Upper lobe of left lung (tissue), 6 donors: ENCODE results near the gene ATP9B. TPM values are rescaled to one million over a fixed set of nuclear protein-coding genes. Genes with fewer than 3 reads are reported as not detected.

ENCODE experiments used
- ATAC-seq, 2 donors: fragments of 200-7000 bp; cut with Tn5 transposase; one replicate each; pipeline ENCODE4 v1.9.1; 2022; ENCODE audit warnings: mild to moderate bottlenecking in 2 of 2, moderate library complexity in 2 of 2; ENCODE audit not compliant: low FRiP score in 2 of 2
- DNase-seq, 2 donors: peaks; one replicate each; pipeline ENCODE4 v3.0.0-alpha.2; 2019 to 2020
- H3K27ac ChIP-seq, 4 donors: fragments of 200-600 bp; sonication (generic); one replicate each; pipeline ENCODE4 v1.5.1; 2016 to 2019
- H3K27me3 ChIP-seq, 4 donors: fragments of 200-600 bp; sonication (generic); one replicate each; pipeline ENCODE4 v1.5.1; 2017 to 2019
- H3K36me3 ChIP-seq, 4 donors: fragments of 200-600 bp; sonication (generic); one replicate each; pipeline ENCODE4 v1.5.1; 2016 to 2019
- H3K4me1 ChIP-seq, 4 donors: fragments of 200-600 bp; sonication (generic); one replicate each; pipeline ENCODE4 v1.5.1; 2018 to 2019
- H3K4me3 ChIP-seq, 4 donors: fragments of 200-600 bp; sonication (generic); one replicate each; pipeline ENCODE4 v1.5.1; 2017 to 2019; ENCODE audit warnings: mild to moderate bottlenecking in 2 of 4, moderate library complexity in 1 of 4
- H3K9me3 ChIP-seq, 4 donors: fragments of 200-600 bp; sonication (generic); one replicate each; pipeline ENCODE4 v1.5.1; 2018 to 2019
- CTCF ChIP-seq, 6 experiments: fragments of 450-650 bp in 4 of 6; fragments of 200-600 bp in 2 of 6; sonication (generic) in 2 of 6; IDR thresholded peaks; one replicate each; pipeline ENCODE4 v1.5.1; 2016 to 2019; ENCODE audit warnings: antibody characterized with exemption in 6 of 6
- EP300 ChIP-seq, 4 donors: sonication (generic); formaldehyde crosslinking; IDR thresholded peaks; one replicate each; pipeline ENCODE4 v1.5.1; 2017; ENCODE audit warnings: antibody characterized with exemption in 4 of 4, control low read depth in 2 of 4
- POLR2A ChIP-seq, 4 donors: fragments of 450-650 bp; IDR thresholded peaks; one replicate each; pipeline ENCODE4 v1.5.1; 2016 to 2017; ENCODE audit warnings: antibody characterized with exemption in 4 of 4, mild to moderate bottlenecking in 2 of 4
- POLR2AphosphoS5 ChIP-seq, 2 donors: sonication (generic); formaldehyde crosslinking; IDR thresholded peaks; one replicate each; pipeline ENCODE4 v1.5.1; 2017; ENCODE audit warnings: antibody characterized with exemption in 2 of 2
- WGBS, 2 donors: methylation state at CpG; one replicate each; pipeline ENCODE4 v1.1.5; 2017 to 2018; 5-methylcytosine and 5-hydroxymethylcytosine counted together
- total RNA-seq, 6 donors: library from RNA; depleted of rRNA in 4 of 6; stranded (reverse); fragments of >200 nt in 4 of 6; gene quantifications; one replicate each; pipeline versions ENCODE4 v1.1.0 to v1.2.1, GENCODE V29; 2016 to 2021
- donor health status: DM: no; HTN: no; CAD: no; lungs with moderate emphysema.
- donor health status: DM: no; HTN: yes; CAD: no; lungs with severe emphysema.

Gene ATP9B
- total RNA-seq, 6 donors from 2014 or later = 29.8 to 124 (median 49.2) TPM

GRCh38 chr18:79302120-79302519 lies 232.9 kb downstream of the ATP9B start:
- no peak overlapping the region for H3K27ac ChIP-seq
- no peaks in the 10 kb centered on the region for H3K27me3 ChIP-seq
- TF ChIP-seq POLR2AphosphoS5 (IDR thresholded peaks at IDR 0.05) (no peak), POLR2A (IDR thresholded peaks at IDR 0.05) (no peak), CTCF (IDR thresholded peaks at IDR 0.05) (no peak), EP300 (IDR thresholded peaks at IDR 0.05) (no peak)
- H3K36me3 ChIP-seq = peaks cover 1 to 47% (median 21%) of the 10 kb centered on the region in 4 donors
- 87 to 90% methylated on average over 15 of the region's 15 CpGs for WGBS, 2 donors
- no peak for ATAC-seq
- no peaks in the 10 kb centered on the region for H3K9me3 ChIP-seq
- H3K4me1 ChIP-seq = no peaks in the 10 kb centered on the region
- DNase-seq = no peak
- no peak overlapping the region for H3K4me3 ChIP-seq

GRCh38 chr18:79305911-79306310 lies 236.7 kb downstream of the ATP9B start:
- Histone ChIP-seq H3K36me3 (peaks cover 5 to 48% (median 23%) of the 10 kb centered on the region in 4 donors), H3K4me3 (no peak overlapping the region), H3K4me1 (no peaks in the 10 kb centered on the region), H3K9me3 (no peaks in the 10 kb centered on the region), H3K27me3 (no peaks in the 10 kb centered on the region), H3K27ac (no peak overlapping the region)
- WGBS, 2 donors = 89 to 92% methylated on average over 9 of the region's 9 CpGs
- DNase-seq = no peak
- no peak for ATAC-seq
- TF ChIP-seq EP300 (IDR thresholded peaks at IDR 0.05) = no peak
- TF ChIP-seq POLR2A (IDR thresholded peaks at IDR 0.05) = no peak
- TF ChIP-seq CTCF (IDR thresholded peaks at IDR 0.05) = no peak
- TF ChIP-seq POLR2AphosphoS5 (IDR thresholded peaks at IDR 0.05) = no peak

- H3K27ac ChIP-seq = no peak overlapping the region
- no peak for TF ChIP-seq POLR2AphosphoS5 (IDR thresholded peaks at IDR 0.05)
- TF ChIP-seq POLR2A (IDR thresholded peaks at IDR 0.05) = no peak
- no peak for TF ChIP-seq EP300 (IDR thresholded peaks at IDR 0.05)
- no peak for TF ChIP-seq CTCF (IDR thresholded peaks at IDR 0.05)
- H3K36me3 ChIP-seq = peaks cover 5 to 41% (median 18%) of the 10 kb centered on the region in 4 donors
- ATAC-seq (no peak), DNase-seq (no peak)
- H3K27me3 ChIP-seq = no peaks in the 10 kb centered on the region
- H3K4me1 ChIP-seq = no peaks in the 10 kb centered on the region
- WGBS, 2 donors = 82 to 91% methylated on average over 11 of the region's 11 CpGs
- no peaks in the 10 kb centered on the region for H3K9me3 ChIP-seq
- H3K4me3 ChIP-seq = no peak overlapping the region
Measured at GRCh38 chr18:79309614-79310358, 240.6 kb downstream of the ATP9B start.

GRCh38 chr18:79314838-79315388 lies 245.7 kb downstream of the ATP9B start:
- DNase-seq = no peak

More at GRCh38 chr18:79314838-79315388, 245.7 kb downstream of the ATP9B start:
- ATAC-seq = no peak
- Histone ChIP-seq H3K4me3 (no peak overlapping the region), H3K4me1 (no peaks in the 10 kb centered on the region), H3K27ac (no peak overlapping the region), H3K36me3 (peaks cover 0 to 17% (median 8%) of the 10 kb centered on the region in 4 donors), H3K27me3 (no peaks in the 10 kb centered on the region), H3K9me3 (no peaks in the 10 kb centered on the region)
- no peak for TF ChIP-seq CTCF (IDR thresholded peaks at IDR 0.05)
- no peak for TF ChIP-seq POLR2A (IDR thresholded peaks at IDR 0.05)
- TF ChIP-seq EP300 (IDR thresholded peaks at IDR 0.05) = no peak
- no peak for TF ChIP-seq POLR2AphosphoS5 (IDR thresholded peaks at IDR 0.05)
- 96 to 99% methylated on average over 10 to 12 of the region's 12 CpGs for WGBS, 2 donors
